Hematopoietic multipotent progenitor cell treated with erythropoietin and hydrocortisone succinate and interleukin-3 and kit ligand, for 4 days (in vitro differentiated cells): ENCODE measurements around the gene NPNT.
"Not testable (repeated sequence)": the region's sequence is repeated elsewhere in the genome, so short reads cannot be mapped to it uniquely, and the experiment has no call there.

Experiments
- DNase-seq: peaks from one replicate; pipeline ENCODE4 v3.0.0-alpha.2; 2015

Gene NPNT, protein sequence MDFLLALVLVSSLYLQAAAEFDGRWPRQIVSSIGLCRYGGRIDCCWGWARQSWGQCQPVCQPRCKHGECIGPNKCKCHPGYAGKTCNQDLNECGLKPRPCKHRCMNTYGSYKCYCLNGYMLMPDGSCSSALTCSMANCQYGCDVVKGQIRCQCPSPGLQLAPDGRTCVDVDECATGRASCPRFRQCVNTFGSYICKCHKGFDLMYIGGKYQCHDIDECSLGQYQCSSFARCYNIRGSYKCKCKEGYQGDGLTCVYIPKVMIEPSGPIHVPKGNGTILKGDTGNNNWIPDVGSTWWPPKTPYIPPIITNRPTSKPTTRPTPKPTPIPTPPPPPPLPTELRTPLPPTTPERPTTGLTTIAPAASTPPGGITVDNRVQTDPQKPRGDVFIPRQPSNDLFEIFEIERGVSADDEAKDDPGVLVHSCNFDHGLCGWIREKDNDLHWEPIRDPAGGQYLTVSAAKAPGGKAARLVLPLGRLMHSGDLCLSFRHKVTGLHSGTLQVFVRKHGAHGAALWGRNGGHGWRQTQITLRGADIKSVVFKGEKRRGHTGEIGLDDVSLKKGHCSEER

DNA sequence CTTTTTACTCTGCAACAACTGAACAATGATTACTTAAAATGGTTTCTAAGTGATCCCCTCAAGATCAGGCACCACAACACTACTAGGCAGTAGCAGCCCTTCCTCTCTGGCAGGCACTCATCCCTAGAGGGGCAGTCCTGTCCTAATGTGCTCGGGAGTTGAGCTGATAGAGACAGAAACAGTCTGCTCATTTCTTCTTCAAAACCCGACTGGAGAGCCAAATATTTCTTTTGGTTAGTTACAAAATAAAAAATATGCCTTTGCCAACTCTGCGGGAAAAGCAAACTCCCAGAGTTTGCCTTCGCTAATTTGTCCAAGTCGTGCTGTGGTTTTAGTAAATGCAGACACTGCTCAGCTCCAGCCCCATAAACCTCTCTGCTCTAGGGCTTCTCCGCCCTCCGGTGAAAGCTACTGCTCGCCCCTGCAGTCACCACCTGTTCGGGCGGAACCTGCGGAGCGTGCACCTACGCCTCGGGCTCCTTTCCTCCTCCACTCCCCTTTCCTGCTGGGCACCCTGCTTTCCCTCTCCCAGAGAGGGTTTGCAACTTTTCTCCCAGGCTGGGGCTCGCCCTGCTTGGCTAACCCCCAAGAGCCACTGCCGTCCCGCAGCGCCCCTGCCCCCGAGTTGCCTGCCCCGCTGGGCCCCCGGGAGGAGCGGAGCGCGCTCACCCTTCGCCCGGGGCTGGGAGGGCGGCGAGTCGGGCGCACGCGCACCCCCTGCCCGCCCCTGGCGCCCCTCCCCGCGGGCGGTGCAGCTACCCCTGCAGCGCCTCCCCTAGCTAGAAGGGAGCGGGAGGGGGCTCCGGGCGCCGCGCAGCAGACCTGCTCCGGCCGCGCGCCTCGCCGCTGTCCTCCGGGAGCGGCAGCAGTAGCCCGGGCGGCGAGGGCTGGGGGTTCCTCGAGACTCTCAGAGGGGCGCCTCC is at the start of gene NPNT:
Gene NPNT (plus strand): TSS at position 812 of the 923 bp plus-strand sequence. CDS start 182 bp downstream, outside the sequence.
- peak; percentile 4 for DNase-seq

DNA sequence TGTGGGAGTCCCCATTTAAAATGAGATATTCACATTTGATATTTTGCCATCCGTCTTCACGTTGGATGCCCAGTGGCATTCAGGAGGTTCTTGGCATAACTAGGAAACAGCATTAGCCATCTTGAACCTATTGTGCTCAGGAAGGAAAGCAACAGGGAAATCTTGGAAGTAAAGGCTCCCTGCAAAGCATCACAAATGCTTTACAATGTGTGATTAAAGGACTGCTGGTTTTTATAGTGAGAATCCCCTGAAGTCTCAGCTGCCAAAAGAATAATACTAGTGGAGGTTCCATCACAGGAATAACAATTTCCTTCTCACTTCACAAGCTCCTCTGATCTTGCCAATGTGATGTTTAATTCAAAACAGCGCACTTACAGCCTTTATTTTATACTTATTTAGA is 49.7 kb upstream of the NPNT start:
- no peak for DNase-seq

DNA sequence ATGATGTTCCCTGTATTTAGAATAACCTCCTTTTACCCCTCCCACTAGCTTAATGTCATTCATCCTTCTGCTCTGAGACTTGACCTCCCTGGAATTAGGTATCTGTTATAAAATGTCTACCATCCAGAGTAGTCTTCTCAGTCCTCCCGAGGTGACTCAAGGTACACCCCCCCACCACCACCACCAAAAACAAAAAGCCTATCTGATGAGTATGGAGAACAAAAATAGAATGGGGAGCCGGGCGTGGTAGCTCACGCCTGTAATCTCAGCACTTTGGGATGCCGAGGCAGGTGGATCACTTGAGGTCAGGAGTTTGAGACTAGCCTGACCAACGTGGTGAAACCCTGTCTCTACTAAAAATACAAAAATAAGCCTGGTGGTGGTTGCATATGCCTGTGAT is 46.9 kb upstream of the NPNT start:
- not testable (repeated sequence) for DNase-seq

DNA sequence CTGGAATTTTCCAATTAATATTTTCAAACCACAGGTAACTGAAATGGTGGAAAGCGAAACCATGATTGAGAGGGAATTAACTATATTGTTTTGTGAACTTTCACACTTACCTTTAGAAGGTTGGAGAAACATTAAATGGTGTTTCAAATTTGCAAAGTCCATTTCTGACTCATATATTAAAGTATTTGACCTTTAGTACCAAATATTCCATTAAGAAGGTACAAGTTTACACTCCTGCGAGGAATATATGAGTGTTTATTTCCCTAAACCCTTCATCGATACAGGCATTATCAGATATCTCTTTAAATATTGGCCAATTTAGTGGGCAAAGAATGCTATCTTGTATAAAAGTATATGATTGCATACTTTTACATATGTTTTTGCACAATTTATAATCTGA is 44.1 kb upstream of the NPNT start:
- no peak for DNase-seq

DNA sequence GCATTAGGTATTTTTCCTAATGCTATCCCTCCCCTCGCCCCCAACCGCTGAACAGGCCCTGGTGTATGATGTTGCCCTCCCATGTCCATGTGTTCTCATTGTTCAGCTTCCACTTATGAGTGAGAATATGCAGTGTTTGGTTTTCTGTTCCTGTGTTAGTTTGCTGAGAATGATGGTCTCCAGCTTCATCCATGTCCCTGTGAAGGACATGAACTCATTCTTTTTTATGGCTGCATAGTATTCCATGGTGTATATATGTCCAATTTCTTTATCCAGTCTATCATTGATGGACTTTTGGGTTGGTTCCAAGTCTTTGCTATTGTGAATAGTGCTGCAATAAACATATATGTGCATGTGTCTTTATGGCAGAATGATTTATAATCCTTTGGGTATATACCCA is 43.0 kb upstream of the NPNT start:
- not testable (repeated sequence) for DNase-seq

DNA sequence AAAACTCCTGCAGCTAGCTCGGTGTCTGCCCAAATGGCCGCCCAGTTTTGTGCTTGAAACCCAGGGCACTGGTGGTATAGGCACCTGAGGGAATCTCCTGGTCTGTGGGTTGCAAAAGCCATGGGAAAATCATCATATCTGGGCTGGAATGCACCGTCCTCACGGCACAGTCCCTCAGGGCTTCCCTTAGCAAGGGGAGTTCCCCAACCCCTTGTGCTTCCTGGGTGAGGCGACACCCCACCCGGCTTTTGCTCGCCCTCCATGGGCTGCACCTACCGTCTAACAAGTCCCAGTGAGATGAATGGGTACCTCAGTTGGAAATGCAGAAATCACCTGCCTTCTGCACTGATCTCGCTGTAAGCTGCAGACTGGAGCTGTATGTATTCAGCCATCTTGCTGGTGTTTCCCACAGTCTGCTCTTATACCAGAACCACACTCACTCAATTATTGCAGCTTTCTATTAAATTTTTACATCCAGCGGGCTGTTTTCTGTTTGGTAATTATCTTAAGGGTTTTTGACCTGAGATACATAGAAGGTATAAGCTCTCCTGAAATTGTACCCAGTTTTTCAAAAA is 36.7 kb upstream of the NPNT start:
- no peak for DNase-seq

DNA sequence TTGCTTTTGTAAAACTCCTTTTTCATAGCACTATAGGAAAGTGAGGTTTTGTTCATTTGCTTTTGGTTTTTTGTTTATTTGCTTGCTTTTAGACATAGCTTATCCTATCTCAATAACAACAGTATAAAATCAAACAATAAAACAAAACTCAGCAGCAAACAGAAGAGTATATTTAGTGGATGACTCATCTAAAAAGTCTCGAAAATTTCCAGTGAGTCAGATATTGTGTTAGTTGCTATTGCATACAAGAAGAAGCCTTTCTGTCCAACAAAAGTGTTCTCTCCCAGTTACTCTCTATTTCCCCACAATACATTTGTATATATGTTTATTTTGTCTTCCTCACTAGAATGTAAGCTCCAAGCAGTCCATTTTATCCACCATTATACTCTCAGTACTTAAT is 36.0 kb upstream of the NPNT start:
- no peak for DNase-seq

DNA sequence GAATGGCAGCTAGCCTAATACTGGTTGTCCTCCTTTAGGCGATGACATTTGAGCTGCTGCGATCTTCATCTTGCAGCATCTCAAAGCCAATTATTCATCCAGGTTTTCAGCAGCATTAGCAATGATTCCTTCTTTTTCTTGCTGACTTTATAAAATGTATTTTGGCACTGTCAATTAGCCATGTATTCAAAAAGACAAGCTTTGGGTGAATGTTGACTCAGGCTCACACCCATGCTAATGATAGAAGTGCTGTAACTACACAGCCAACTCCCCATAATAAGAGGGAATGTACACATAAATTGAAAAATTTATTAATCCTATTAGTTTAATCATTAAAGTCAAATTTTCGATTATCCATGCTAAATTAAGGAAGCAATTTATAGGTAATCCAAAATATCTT is 24.3 kb upstream of the NPNT start:
- DNase-seq, result no peak

DNA sequence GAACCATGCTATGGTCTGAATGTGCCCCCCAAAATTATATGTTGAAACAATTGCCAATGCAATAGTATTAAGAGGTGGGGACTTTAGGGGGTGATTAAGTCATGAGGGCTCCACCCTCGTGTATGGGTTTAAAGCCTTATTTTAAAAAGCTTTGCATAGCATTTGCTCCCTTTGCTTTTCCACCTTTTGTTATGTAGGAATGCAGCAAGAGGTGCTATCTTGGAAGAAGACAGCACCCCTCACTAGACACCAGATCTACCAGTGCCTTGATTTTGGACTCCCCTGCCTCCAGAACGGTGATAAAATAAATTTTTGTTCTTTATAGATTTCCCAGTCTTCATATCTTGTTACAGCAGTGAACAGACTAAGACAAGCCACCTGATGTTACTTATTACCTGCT is 23.3 kb upstream of the NPNT start:
- no peak for DNase-seq

DNA sequence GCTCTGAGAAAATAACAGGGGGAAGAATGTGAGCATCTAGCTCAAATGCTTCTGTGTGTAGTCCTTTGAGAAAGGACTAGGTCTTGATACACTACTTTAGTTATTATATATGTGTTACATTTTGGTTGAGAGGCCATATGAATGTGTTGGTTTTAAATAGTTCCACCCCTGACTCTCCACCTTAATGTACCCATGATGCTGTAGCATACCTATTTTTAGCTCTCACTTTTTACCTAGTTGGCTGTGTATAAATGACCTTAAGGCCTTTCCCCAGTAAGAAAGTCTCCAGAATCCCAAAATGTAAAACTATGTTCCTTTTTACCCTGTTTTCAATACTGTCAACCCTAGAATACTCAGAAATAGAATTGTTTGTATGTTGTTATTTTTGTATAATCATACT is 20.0 kb upstream of the NPNT start:
- no peak for DNase-seq

DNA sequence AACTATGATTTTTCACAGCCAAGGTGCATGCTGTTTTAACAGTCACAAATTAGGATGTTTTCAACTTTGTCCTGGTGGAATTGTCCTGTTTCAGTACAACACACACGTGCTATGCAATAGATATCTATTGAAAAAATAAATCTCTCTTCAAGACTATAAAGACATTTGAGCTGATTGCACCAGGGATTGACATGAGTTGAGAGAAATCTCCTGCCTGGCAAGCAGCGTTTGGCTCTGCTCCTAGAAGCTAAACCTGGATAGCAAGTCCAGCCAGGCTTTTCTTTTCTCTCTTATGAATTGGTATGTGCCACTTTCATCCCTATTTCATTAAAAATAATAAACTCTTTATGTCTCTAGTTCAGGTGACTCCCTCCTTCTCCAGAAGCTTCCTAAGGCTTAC is 16.6 kb upstream of the NPNT start:
- DNase-seq, result no peak

DNA sequence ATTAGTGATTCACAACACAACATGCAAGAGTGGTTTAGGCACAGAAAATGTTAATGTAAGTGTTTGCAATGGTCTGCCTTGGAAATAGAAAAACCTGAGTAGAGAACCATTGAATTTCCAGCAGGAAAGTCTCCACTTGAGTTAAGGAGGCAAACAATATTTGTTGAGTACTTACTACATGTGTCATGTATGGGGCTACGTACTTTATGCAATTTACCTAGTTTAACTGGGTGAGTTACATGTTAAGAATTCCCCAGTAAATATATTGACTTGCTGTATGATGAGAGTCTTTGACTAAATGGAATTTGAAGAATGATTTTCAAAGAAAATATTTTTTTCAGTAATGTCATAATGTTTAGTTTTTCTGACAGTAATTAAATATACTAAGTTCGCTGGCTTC is 7.8 kb upstream of the NPNT start:
- no peak for DNase-seq

DNA sequence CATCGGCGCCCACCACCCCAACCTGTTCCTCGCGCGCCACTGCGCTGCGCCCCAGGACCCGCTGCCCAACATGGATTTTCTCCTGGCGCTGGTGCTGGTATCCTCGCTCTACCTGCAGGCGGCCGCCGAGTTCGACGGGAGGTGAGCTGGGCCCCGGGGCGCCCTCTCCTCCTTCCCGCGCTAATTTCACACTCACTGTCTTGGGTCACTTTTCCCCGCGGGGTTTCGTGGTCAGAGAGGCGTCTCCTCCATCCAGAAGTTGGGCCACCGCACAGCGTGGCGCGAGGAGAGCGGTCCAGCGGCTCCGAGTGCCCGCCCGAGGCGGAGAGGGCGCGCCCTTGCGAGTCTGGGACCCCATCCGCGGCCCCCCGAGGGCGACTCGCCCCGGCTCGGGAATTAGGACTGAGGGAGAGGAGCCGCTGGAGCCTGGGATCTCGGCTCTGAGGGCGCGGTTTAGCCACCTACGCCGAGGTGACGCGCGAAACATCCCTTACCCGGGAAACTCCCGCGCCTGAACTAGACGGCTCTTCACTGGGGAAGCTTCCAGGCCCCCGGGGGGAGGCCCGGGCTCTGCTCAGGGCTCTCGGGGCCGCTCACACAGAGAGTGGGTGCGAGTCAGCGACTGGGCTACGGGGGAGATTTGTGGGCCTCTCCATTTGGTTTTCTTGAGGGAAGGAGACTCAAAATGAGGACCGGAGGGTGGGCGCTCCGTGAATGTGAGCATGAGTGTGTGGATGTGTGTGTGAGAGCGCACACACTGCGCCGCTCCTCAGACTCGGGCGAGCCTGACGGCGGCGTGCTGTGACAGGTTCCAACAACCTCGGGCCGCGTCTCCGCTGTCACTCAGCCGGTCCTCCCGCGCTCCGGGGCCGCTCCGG is 551 bp downstream of the NPNT start:
- peak; percentile 18 for DNase-seq

DNA sequence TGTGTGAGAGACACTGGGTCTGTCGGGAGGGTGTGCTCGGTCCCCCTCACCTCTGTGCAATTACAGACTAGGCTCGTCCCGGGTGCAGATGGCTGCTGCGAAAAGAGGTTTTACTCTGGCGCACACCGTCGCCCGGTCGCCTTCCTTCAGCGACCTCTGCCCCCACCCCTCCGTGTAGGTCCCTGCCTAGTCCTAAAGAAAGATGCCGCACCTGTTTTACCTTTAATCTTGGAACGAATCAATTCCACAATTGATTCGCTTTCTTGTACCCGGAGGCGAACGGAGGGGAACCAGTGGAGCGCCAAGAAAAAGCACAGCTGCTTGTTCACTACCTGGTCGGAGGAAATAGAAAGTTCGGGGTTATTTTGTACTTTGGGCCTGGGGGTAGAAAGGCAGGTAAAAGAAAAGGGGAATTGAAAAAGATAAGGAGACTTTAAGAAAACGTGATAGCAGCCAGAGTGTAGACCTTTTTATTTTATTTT is 1.2 kb downstream of the NPNT start:
- DNase-seq, result no peak

DNA sequence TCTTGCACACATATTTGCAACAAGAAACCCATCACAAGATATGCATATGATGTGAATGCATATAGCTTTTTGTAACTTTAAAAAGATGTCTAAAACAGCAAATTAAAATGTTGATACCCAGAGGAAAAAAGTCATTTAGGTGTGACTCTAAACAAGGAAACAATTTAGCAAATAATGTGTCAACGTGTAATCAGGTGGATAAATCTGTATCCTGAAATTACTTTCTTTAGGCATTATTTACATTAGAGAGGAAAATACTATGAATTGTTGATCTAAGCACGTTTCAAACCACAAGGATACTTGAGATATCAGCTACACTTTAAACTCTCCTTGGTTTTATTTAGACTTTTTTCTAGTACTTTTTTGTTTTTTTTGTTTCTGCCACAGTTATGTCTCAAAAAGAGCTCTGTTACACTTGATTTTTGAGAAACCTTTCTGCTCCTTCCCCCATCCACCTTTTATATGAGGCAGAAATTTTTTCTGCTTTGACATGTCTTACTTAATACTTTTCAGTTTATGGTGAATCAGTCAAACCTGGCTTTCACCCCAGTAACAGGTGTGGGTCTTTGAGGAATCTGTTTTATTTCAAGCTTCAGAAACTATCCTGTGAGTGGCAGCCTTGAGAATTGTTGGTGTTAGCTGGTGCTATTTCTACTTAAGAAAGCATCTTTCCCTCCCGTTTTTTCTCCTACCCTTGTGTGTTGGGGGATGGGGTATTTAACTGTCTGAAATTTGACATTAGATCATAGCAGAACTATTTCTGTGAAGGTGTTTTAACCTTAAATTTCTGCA is 1.9 kb downstream of the NPNT start:
- no peak for DNase-seq

DNA sequence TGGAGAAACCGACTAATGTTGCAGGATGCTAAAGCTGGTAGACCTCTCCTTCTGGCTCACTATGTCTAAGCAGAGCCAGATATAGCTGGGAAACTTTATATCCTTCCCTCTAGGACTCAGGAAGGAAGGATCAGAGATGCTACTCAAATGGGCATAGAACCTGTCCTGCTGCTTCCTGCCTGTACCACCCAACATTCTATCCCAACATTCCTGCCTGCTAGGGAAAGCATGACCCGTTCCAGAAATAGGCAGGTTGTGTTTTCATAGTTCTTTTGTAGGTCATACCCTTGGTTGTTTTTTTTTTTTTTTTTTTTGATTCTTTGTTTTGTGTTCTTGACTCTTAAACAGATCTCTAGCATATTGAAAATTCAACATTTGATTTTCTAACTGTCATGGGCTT is 5.3 kb downstream of the NPNT start:
- DNase-seq, result no peak

DNA sequence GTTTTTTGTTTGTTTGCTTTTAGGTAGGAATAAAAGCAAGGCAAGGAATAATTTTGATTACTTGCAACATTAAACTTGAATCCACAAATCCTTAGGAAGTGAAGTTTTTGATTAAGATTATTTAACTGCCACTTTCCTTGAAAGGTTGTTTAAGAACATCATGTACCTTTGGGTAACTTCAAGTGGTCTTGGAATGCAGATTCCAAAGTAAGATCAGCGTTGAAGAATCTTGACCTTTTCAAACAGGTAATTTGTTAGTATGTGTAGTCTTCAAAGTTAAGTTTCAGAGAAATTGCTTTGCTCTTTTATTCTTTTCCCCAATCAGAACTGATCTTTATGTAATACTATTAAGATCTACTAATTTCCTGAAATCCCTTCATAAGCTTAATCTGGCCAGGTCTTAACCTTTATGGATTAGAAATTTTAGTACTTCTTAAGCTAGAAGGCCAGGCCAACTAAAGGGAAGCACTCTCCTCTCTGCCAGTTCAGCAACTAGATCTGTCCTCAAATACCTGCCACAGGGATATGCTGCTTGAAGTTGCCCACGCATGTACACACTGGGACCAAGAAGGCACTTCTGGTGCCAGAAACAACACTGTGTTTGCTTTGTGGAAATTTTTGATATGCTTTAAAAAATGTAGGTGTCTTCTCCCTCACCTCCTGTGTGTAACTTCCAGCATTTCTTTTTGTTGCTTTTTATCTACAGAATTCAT is 7.4 kb downstream of the NPNT start:
- no peak for DNase-seq

DNA sequence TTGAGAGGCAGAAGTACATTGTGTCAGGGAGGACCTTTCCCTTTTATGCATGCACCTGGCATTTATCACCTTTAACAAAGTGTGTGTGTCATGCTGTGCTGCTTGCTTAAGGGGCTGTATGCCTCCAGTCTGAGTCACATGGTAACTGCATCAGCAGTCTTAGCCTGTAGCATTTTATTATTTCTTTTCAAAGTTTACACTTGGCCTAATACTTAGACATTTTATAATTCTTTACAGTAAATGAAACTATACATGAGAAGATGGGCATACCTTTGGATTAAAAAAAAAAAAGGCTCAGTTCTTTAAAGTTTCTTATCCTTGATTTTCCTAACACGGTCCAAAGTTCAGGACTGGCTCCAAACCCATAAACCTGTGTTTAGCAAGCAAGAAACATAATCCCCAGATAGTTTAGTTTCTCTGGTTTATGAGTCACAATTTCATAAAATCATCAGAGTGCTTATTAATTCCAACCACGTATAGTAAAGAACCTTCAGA is 14.6 kb downstream of the NPNT start:
- DNase-seq, result no peak

DNA sequence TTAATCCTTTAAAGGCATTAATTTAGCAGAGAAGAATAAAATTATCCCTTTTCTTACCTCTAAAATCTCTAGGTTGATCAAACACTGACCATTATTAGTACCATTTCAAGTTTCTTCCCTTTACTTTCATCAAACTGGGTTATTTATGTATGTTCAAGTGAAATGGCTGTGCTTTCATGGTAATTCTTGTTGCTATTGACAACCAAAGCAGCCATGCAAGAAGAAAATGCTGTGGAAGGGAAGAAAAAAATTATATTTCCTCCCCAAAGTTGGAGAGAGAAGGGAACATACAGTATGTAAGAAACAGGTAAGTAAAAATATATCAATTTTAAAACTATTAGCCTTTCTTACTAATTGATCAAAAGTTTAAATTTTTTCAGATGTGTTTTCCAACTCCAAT is 16.2 kb downstream of the NPNT start:
- DNase-seq, result no peak

DNA sequence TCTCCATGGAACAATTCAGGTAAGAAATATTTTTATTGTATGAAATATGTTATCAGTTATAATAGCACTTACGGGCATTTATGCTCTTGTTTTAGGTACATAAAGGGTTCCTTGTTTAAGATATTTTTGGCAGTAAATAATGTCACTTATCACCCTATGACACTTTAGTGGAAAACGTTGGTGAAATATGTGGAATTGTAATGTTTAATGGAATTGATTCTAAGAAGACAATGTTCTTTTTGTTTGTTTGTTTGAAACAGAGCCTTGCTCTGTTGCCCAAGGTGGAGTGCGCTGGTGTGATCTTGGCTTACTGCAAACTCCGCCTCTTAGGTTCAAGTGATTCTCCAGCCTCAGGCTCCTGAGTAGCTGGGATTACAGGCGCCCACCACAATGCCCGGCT is 17.4 kb downstream of the NPNT start:
- DNase-seq, result no peak
